ENCODE data around the gene SNAI1.

DNA sequence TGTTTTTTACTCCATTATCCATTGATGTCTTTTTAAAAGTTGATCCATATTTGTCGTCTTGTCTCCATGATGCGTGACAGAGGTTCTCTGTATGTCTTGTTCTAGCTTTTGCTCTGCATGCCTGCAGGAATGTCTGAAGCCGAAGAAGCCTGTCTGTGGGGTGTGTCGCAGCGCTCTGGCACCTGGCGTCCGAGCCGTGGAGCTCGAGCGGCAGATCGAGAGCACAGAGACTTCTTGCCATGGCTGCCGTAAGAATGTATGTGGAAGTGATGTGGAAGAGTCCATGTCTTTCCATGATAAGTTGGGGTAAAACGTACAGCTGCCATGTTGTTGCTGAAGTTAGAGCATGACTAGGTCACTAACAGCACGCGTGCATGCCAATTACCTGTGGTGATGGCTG lies 41.3 kb upstream of the SNAI1 start:
- TF ChIP-seq, protein P1, sequence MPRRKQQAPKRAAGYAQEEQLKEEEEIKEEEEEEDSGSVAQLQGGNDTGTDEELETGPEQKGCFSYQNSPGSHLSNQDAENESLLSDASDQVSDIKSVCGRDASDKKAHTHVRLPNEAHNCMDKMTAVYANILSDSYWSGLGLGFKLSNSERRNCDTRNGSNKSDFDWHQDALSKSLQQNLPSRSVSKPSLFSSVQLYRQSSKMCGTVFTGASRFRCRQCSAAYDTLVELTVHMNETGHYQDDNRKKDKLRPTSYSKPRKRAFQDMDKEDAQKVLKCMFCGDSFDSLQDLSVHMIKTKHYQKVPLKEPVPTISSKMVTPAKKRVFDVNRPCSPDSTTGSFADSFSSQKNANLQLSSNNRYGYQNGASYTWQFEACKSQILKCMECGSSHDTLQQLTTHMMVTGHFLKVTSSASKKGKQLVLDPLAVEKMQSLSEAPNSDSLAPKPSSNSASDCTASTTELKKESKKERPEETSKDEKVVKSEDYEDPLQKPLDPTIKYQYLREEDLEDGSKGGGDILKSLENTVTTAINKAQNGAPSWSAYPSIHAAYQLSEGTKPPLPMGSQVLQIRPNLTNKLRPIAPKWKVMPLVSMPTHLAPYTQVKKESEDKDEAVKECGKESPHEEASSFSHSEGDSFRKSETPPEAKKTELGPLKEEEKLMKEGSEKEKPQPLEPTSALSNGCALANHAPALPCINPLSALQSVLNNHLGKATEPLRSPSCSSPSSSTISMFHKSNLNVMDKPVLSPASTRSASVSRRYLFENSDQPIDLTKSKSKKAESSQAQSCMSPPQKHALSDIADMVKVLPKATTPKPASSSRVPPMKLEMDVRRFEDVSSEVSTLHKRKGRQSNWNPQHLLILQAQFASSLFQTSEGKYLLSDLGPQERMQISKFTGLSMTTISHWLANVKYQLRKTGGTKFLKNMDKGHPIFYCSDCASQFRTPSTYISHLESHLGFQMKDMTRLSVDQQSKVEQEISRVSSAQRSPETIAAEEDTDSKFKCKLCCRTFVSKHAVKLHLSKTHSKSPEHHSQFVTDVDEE (CRISPR knock-in tag; IDR thresholded peaks at IDR 0.05) = no peak
- TF ChIP-seq ZNF70 (CRISPR knock-in tag; IDR thresholded peaks at IDR 0.05) = no peak
- TF ChIP-seq RARB (CRISPR knock-in tag; IDR thresholded peaks at IDR 0.05) = no peak
- TF ChIP-seq ARNTL (CRISPR knock-in tag; IDR thresholded peaks at IDR 0.05; ENCODE audit: borderline replicate concordance, low read depth) = no peak
- no peak for TF ChIP-seq ZFP3 (CRISPR knock-in tag; IDR thresholded peaks at IDR 0.05)
